Nephron (organoid): Measurements from ENCODE around the gene SLC37A2.
"Not testable (repeated sequence)": the region's sequence is repeated elsewhere in the genome, so short reads cannot be mapped to it uniquely, and the experiment has no call there.

Experiments
- H3K27ac Mint-ChIP-seq, 3 experiments: 2 replicates each; pipeline ENCODE4 v1.8.0; 2020; ENCODE audit warnings: mixed read lengths in 3 of 3, mild to moderate bottlenecking in 2 of 3, moderate library complexity in 1 of 3
- H3K27me3 Mint-ChIP-seq: 2 replicates; pipeline ENCODE4 v1.8.0; 2021; ENCODE audit warnings: low read depth, mild to moderate bottlenecking, moderate library complexity, mixed read lengths
- H3K36me3 Mint-ChIP-seq: 2 replicates; pipeline ENCODE4 v1.8.0; 2020; ENCODE audit warnings: low read depth, mixed read lengths
- H3K4me1 Mint-ChIP-seq: 2 replicates; pipeline ENCODE4 v1.8.0; 2020; ENCODE audit warnings: mixed read lengths
- H3K4me3 Mint-ChIP-seq, 3 experiments: 2 replicates each; pipeline ENCODE4 v1.8.0; 2020; ENCODE audit warnings: mild to moderate bottlenecking in 3 of 3, mixed read lengths in 3 of 3, moderate library complexity in 2 of 3
- H3K9me3 Mint-ChIP-seq: 2 replicates; pipeline ENCODE4 v1.8.0; 2020; ENCODE audit warnings: mixed read lengths
- CTCF ChIP-seq, 3 experiments: fragments of 200-600 bp; sonication (generic); IDR thresholded peaks; one replicate each; pipeline ENCODE4 v1.5.0; 2021; ENCODE audit warnings: antibody characterized with exemption in 3 of 3; ENCODE audit not compliant: unreplicated experiment in 3 of 3

The SLC37A2 gene

GRCh38 chr11:125085301-125086081 lies 22.4 kb downstream of the SLC37A2 start:
- Mint-ChIP-seq H3K9me3 (no peaks in the 10 kb centered on the region), H3K4me1 (no peaks in the 10 kb centered on the region), H3K4me3 (no peak overlapping the region), H3K36me3 (no peaks in the 10 kb centered on the region), H3K27ac (no peak overlapping the region), H3K27me3 (no peaks in the 10 kb centered on the region)
- no peak for TF ChIP-seq CTCF (IDR thresholded peaks at IDR 0.05; ENCODE audit: unreplicated experiment in 3 of 3)

DNA sequence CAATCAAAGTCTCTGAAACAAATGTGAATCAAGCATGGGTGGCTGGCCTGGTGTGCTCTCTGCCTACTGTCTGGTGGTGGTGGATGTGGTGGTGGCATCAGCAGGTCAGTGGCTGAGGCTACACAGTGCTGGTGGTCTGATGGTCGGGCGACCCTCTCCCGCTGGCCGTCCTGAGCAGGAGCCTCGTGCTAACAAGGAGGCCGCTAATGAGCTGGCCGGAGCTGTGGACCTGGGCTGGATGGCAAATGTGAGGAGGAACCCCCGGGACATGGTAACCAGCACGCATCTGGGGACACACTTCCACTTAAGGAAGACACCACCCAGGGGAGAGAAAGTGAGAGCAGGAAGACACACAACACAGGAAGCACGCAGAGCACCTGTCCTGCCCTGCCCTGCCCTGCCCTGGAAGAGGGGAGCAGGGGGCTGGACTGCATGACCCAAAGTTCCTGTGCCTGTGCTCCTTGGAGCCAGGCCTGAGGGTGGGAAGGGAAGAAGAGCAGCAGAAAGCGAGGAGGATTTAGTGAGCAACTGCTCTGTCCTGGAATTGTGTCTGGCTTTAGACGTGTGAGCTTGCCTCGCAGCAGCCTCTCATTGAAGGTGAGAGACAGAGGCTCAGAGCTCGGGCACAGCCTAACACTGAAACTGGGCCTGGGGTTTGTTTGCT lies 23.7 kb downstream of the SLC37A2 start:
- no peak for TF ChIP-seq CTCF (IDR thresholded peaks at IDR 0.05; ENCODE audit: unreplicated experiment in 3 of 3)
- H3K27me3 Mint-ChIP-seq, result no peaks in the 10 kb centered on the region

DNA sequence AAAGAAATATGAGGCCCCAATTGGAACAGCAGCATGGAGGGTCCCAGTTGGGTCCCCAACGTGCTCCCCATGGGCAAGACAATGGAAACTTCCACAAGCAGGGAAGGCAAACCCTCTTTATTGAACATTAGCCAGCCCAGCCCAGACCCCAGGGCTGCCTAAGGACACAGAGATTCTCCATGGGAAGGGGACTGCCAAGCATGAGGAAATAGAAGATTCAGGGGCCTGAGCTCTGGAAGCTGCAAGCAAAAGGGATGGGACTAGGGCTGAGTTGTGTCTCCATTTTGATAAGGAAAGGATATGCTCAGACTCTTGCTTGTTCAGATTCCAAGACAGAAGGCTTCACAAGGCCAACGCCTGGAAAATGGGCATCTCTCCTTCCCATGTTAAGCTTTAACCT lies 25.0 kb downstream of the SLC37A2 start:
- Mint-ChIP-seq H3K4me1 (peaks cover 16% of the 10 kb centered on the region), H3K4me3 (no peak overlapping the region), H3K27ac (no peak overlapping the region), H3K9me3 (no peaks in the 10 kb centered on the region), H3K36me3 (peaks cover 3% of the 10 kb centered on the region), H3K27me3 (no peaks in the 10 kb centered on the region)
- no peak for TF ChIP-seq CTCF (IDR thresholded peaks at IDR 0.05; ENCODE audit: unreplicated experiment in 3 of 3)

More for the DNA sequence above, 23.7 kb downstream of the SLC37A2 start:
- no peak overlapping the region for H3K4me3 Mint-ChIP-seq
- H3K4me1 Mint-ChIP-seq, result peaks cover 9% of the 10 kb centered on the region
- no peak overlapping the region for H3K27ac Mint-ChIP-seq
- H3K9me3 Mint-ChIP-seq, result no peaks in the 10 kb centered on the region
- no peaks in the 10 kb centered on the region for H3K36me3 Mint-ChIP-seq

GRCh38 chr11:125088576-125089455 lies 25.7 kb downstream of the SLC37A2 start:
- no peak overlapping the region for H3K4me3 Mint-ChIP-seq
- H3K36me3 Mint-ChIP-seq, result peaks cover 3% of the 10 kb centered on the region
- no peak overlapping the region for H3K27ac Mint-ChIP-seq
- TF ChIP-seq CTCF (IDR thresholded peaks at IDR 0.05; ENCODE audit: unreplicated experiment in 3 of 3), result no peak
- no peaks in the 10 kb centered on the region for H3K9me3 Mint-ChIP-seq
- peaks cover 16% of the 10 kb centered on the region for H3K4me1 Mint-ChIP-seq
- no peaks in the 10 kb centered on the region for H3K27me3 Mint-ChIP-seq

- H3K27me3 Mint-ChIP-seq, H3K36me3 Mint-ChIP-seq, H3K4me3 Mint-ChIP-seq, H3K9me3 Mint-ChIP-seq, H3K27ac Mint-ChIP-seq: not testable (repeated sequence)
- H3K4me1 Mint-ChIP-seq, result peaks cover 16% of the 10 kb centered on the region
Measured at GRCh38 chr11:125089481-125089880, 26.4 kb downstream of the SLC37A2 start.

DNA sequence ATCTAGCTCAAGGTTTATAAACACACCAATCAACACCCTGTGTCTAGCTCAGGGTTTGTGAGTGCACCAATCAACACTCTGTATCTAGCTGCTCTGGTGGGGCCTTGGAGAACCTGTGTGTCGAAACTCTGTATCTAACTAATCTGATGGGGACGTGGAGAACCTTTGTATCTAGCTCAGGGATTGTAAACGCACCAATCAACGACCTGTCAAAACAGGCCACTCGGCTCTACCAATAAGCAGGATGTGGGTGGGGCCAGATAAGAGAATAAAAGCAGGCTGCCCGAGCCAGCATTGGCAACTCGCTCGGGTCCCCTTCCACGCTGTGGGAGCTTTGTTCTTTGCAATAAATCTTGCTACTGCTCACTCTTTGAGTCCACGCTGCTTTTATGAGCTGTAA lies 27.0 kb downstream of the SLC37A2 start:
- H3K27me3 Mint-ChIP-seq, H3K27ac Mint-ChIP-seq, H3K4me3 Mint-ChIP-seq, H3K36me3 Mint-ChIP-seq, H3K9me3 Mint-ChIP-seq: not testable (repeated sequence)
- peaks cover 16% of the 10 kb centered on the region for H3K4me1 Mint-ChIP-seq
